ENCODE results near the gene CUEDC1.

CUEDC1 gene

GRCh38 chr17:57920916-57921703 is 34.1 kb downstream of the CUEDC1 start:
- Histone ChIP-seq H3K27ac (peak overlapping the region; percentile 86), H3K4me3 (peak overlapping the region; percentile 20)
- no peak for DNase-seq (ENCODE audit: low spot score)
- TF ChIP-seq CTCF (IDR thresholded peaks at IDR 0.05), result no peak

GRCh38 chr17:57919918-57920317 is 35.3 kb downstream of the CUEDC1 start:
- H3K27ac ChIP-seq, result peak overlapping the region in 1 of 2 donors; percentile 45
- H3K4me3 ChIP-seq, result no peak overlapping the region
- no peak for DNase-seq (ENCODE audit: low spot score)
- no peak for TF ChIP-seq CTCF (IDR thresholded peaks at IDR 0.05)

GRCh38 chr17:57918017-57918895 is 37.0 kb downstream of the CUEDC1 start:
- Histone ChIP-seq H3K27ac (peak overlapping the region; percentile 42 to 44), H3K4me3 (no peak overlapping the region)
- no peak for DNase-seq (ENCODE audit: low spot score)
- no peak for TF ChIP-seq CTCF (IDR thresholded peaks at IDR 0.05)

- Histone ChIP-seq H3K4me3 (no peak overlapping the region), H3K27ac (peak overlapping the region; percentile 42 to 44)
- no peak for TF ChIP-seq CTCF (IDR thresholded peaks at IDR 0.05)
- no peak for DNase-seq (ENCODE audit: low spot score)
Observed at GRCh38 chr17:57916925-57917858, 38.0 kb downstream of the CUEDC1 start.

- Histone ChIP-seq H3K4me3 (no peak overlapping the region), H3K27ac (peak overlapping the region; percentile 44 to 54)
- no peak for DNase-seq (ENCODE audit: low spot score)
- TF ChIP-seq CTCF (IDR thresholded peaks at IDR 0.05), result no peak
Observed at GRCh38 chr17:57915985-57916757, 39.0 kb downstream of the CUEDC1 start.

- Histone ChIP-seq H3K27ac (peak overlapping the region; percentile 44 to 54), H3K4me3 (no peak overlapping the region)
- no peak for DNase-seq (ENCODE audit: low spot score)
- TF ChIP-seq CTCF (IDR thresholded peaks at IDR 0.05), result no peak
Observed at GRCh38 chr17:57915544-57915943, 39.7 kb downstream of the CUEDC1 start.
